Measurements from ENCODE around the gene RPIA. TPM values are rescaled to one million over a fixed set of nuclear protein-coding genes. Genes with fewer than 3 reads are reported as not detected.

Gene RPIA
- polyA plus RNA-seq, 1 experiment: 10.9 TPM

DNA sequence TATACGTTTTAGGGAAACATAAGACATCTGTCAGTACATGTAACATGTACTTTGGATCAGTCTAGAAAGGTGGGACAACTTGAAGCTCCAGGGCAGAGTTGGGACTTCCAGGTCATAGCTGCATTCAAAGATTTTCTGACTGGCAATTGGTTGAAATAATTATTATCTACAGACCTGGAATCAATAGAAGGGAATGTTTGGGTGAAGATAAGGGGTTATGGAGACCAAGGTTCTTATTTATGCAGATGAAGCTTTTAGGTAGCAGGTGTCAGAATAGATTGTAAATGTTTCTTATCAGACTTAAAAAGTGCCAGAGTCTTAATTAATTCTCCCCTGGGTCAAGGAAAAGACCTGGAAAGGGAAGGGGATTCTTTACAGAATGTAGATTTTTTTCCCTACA, 19.8 kb downstream of the RPIA start:
- POLR2A ChIA-PET: no interaction called here
- Histone ChIP-seq H3K9me3 (ENCODE audit: control insufficient read depth, insufficient read depth, low read length) (no peaks in the 10 kb centered on the region), H3K27ac (ENCODE audit: low read depth, low read length) (no peak overlapping the region), H3K4me3 (ENCODE audit: low read depth, low read length) (no peak overlapping the region), H3K27me3 (ENCODE audit: control insufficient read depth, insufficient read depth, low read length) (no peaks in the 10 kb centered on the region)
- CTCF ChIA-PET: interaction anchor here (1.3 kb wide), 1 partner anchor 29 kb away, joined by 8 read pairs; no protein-coding TSS in a partner anchor
- TF ChIP-seq, protein P1, sequence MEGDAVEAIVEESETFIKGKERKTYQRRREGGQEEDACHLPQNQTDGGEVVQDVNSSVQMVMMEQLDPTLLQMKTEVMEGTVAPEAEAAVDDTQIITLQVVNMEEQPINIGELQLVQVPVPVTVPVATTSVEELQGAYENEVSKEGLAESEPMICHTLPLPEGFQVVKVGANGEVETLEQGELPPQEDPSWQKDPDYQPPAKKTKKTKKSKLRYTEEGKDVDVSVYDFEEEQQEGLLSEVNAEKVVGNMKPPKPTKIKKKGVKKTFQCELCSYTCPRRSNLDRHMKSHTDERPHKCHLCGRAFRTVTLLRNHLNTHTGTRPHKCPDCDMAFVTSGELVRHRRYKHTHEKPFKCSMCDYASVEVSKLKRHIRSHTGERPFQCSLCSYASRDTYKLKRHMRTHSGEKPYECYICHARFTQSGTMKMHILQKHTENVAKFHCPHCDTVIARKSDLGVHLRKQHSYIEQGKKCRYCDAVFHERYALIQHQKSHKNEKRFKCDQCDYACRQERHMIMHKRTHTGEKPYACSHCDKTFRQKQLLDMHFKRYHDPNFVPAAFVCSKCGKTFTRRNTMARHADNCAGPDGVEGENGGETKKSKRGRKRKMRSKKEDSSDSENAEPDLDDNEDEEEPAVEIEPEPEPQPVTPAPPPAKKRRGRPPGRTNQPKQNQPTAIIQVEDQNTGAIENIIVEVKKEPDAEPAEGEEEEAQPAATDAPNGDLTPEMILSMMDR (IDR thresholded peaks at IDR 0.05; ENCODE audit: low read depth, low read length): no peak
- no peak for DNase-seq (ENCODE audit: low read depth, low spot score)

DNA sequence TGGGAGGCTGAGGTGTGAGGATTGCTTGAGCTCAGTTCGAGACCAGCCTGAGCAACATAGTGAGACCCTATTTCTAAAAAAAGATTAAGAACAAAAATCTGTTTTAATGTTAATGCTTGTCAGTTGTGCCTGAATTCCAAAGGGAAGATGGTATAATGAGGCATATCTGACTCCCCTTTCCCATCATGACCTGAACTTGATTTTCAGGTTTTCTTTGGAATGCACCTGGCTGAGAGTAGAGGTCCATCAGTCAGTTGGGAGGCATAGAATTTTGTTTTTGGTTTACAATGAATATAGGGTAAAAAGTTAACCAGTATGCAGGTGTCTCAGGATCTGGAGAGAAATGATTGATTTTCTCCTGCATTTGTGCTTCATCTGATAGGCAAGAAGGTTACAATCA, 20.4 kb downstream of the RPIA start:
- TF ChIP-seq, protein P1 (IDR thresholded peaks at IDR 0.05; ENCODE audit: low read depth, low read length): no peak
- DNase-seq (ENCODE audit: low read depth, low spot score): no peak
- Histone ChIP-seq H3K9me3 (ENCODE audit: control insufficient read depth, insufficient read depth, low read length) (no peaks in the 10 kb centered on the region), H3K27ac (ENCODE audit: low read depth, low read length) (no peak overlapping the region), H3K27me3 (ENCODE audit: control insufficient read depth, insufficient read depth, low read length) (no peaks in the 10 kb centered on the region), H3K4me3 (ENCODE audit: low read depth, low read length) (no peak overlapping the region)
- CTCF ChIA-PET: interaction anchor here (1.1 kb wide), 1 partner anchor 168 kb away, joined by 4 read pairs; no protein-coding TSS in a partner anchor
- POLR2A ChIA-PET: no interaction called here

- POLR2A ChIA-PET: no interaction called here
- TF ChIP-seq, protein P1 (IDR thresholded peaks at IDR 0.05; ENCODE audit: low read depth, low read length): no peak
- Histone ChIP-seq H3K9me3 (ENCODE audit: control insufficient read depth, insufficient read depth, low read length) (no peaks in the 10 kb centered on the region), H3K27ac (ENCODE audit: low read depth, low read length) (no peak overlapping the region), H3K27me3 (ENCODE audit: control insufficient read depth, insufficient read depth, low read length) (no peaks in the 10 kb centered on the region), H3K4me3 (ENCODE audit: low read depth, low read length) (no peak overlapping the region)
- no peak for DNase-seq (ENCODE audit: low read depth, low spot score)
- CTCF ChIA-PET: no interaction called here
Observed at GRCh38 chr2:88713408-88713807, 21.9 kb downstream of the RPIA start.

DNA sequence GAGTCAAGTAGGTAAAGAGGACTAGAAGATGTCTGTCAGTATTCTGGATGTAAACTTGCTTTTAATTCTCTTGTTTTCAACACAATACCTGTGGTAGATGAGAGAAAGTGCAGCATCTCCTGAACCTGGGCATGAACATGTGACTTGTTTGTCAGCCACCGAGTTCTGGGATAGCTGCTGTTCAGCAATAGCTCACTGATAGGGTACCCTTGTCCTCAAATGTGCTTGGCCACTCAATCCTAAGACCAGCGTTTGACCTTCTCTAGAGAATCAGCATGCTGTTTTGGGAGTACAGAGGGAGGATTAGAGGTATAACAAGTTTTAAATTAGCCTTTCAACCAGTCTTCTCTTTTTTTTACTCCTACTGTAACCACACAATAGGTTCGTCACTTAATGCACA, 23.2 kb downstream of the RPIA start:
- Histone ChIP-seq H3K4me3 (ENCODE audit: low read depth, low read length) (no peak overlapping the region), H3K9me3 (ENCODE audit: control insufficient read depth, insufficient read depth, low read length) (no peaks in the 10 kb centered on the region), H3K27ac (ENCODE audit: low read depth, low read length) (no peak overlapping the region), H3K27me3 (ENCODE audit: control insufficient read depth, insufficient read depth, low read length) (no peaks in the 10 kb centered on the region)
- TF ChIP-seq, protein P1 (IDR thresholded peaks at IDR 0.05; ENCODE audit: low read depth, low read length): no peak
- no peak for DNase-seq (ENCODE audit: low read depth, low spot score)
- CTCF ChIA-PET: interaction anchor here (2.3 kb wide), 1 partner anchor 25 kb away, joined by 13 read pairs; no protein-coding TSS in a partner anchor
- POLR2A ChIA-PET: no interaction called here

DNA sequence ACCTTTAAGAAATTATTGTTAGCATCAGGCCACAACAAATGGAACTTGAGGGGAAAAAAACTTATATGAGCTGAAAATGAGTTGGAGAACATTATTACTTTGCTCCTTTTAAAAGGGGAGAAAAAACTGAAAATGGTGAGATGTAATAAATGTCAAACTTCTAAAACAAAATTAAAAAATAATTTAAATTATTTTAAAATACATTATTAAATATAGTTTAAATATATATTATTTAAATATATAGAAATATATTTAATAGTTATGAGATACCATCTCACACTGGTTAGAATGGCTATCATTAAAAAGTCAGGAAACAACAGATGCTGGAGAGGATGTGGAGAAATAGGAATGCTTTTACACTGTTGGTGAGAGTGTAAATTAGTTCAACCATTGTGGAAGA, 28.9 kb downstream of the RPIA start:
- no peaks in the 10 kb centered on the region for H3K9me3 ChIP-seq (ENCODE audit: control insufficient read depth, insufficient read depth, low read length)
- no peak for DNase-seq (ENCODE audit: low read depth, low spot score)
- H3K27me3 ChIP-seq (ENCODE audit: control insufficient read depth, insufficient read depth, low read length): no peaks in the 10 kb centered on the region
- TF ChIP-seq, protein P1 (IDR thresholded peaks at IDR 0.05; ENCODE audit: low read depth, low read length): no peak
- CTCF ChIA-PET: no interaction called here
- POLR2A ChIA-PET: no interaction called here
- no peak overlapping the region for H3K27ac ChIP-seq (ENCODE audit: low read depth, low read length)
- no peak overlapping the region for H3K4me3 ChIP-seq (ENCODE audit: low read depth, low read length)

Data from AG04450 (cell line).